ENCODE results near the gene ACTMAP. TPM values are rescaled to one million over a fixed set of nuclear protein-coding genes. Genes with fewer than 3 reads are reported as not detected.
"Not testable (repeated sequence)": the region's sequence is repeated elsewhere in the genome, so short reads cannot be mapped to it uniquely, and the experiment has no call there.

Gene ACTMAP
- total RNA-seq, 4 donors from 2014 or later: 2.5 to 7.1 (median 4.3) TPM

DNA sequence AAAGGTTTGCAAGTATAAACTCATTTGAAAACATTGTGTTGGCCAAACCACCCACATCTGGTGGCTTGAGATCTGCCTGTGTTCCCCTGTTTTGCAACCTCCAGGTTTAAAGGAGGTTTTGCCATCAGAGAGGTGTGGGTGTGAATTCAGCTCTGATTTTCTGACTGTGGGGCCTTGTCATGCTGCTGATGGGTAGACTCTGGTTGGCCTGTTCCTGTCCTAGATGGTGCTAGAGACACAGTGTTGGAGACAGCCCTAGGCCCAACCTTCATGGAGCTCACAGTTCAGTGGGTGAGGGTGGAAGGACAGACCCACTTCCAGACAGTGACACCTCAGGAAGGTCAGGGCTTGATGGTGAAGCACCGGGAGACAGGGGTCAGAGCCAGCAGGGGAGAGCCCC lies 35.2 kb upstream of the ACTMAP start:
- Histone ChIP-seq H3K9me3 (no peaks in the 10 kb centered on the region), H3K4me3 (no peak overlapping the region), H3K4me1 (no peaks in the 10 kb centered on the region), H3K36me3 (peaks cover 0 to 81% (median 6%) of the 10 kb centered on the region in 3 donors), H3K27ac (no peak overlapping the region), H3K27me3 (no peaks in the 10 kb centered on the region)
- 54 to 62% methylated on average over 1 of the region's 1 CpG for WGBS, 2 donors
- DNase-seq (ENCODE audit: low spot score in 2 of 2): no peak
- TF ChIP-seq, protein P1, sequence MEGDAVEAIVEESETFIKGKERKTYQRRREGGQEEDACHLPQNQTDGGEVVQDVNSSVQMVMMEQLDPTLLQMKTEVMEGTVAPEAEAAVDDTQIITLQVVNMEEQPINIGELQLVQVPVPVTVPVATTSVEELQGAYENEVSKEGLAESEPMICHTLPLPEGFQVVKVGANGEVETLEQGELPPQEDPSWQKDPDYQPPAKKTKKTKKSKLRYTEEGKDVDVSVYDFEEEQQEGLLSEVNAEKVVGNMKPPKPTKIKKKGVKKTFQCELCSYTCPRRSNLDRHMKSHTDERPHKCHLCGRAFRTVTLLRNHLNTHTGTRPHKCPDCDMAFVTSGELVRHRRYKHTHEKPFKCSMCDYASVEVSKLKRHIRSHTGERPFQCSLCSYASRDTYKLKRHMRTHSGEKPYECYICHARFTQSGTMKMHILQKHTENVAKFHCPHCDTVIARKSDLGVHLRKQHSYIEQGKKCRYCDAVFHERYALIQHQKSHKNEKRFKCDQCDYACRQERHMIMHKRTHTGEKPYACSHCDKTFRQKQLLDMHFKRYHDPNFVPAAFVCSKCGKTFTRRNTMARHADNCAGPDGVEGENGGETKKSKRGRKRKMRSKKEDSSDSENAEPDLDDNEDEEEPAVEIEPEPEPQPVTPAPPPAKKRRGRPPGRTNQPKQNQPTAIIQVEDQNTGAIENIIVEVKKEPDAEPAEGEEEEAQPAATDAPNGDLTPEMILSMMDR (IDR thresholded peaks at IDR 0.05): no peak
- TF ChIP-seq EP300 (IDR thresholded peaks at IDR 0.05) (no peak), POLR2A (IDR thresholded peaks at IDR 0.05) (no peak)

DNA sequence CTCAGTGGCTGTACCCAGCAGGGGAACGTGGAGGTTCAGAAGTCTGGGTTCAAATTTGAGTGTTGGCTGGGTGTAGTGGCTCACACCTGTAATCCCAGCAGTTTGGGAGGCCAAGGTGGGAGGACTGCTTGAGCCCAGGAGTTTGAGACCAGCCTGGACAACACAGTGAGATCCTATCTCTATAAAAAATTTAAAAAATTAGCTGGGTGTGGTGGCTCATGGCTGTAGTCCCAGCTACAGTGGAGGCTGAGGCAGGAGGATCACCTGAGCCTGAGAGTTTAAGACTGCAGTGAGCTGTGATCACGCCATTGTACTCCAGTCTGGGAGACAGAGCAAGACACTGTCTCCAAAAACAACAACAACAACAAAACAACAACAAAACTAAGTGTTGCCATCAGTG lies 33.9 kb upstream of the ACTMAP start:
- H3K4me3 ChIP-seq; H3K27ac ChIP-seq; H3K9me3 ChIP-seq; DNase-seq (ENCODE audit: low spot score in 2 of 2); H3K27me3 ChIP-seq; H3K4me1 ChIP-seq: not testable (repeated sequence)
- WGBS, 2 donors: 100% methylated on average over 2 of the region's 2 CpGs
- peaks cover 0 to 68% (median 6%) of the 10 kb centered on the region in 3 donors for H3K36me3 ChIP-seq

DNA sequence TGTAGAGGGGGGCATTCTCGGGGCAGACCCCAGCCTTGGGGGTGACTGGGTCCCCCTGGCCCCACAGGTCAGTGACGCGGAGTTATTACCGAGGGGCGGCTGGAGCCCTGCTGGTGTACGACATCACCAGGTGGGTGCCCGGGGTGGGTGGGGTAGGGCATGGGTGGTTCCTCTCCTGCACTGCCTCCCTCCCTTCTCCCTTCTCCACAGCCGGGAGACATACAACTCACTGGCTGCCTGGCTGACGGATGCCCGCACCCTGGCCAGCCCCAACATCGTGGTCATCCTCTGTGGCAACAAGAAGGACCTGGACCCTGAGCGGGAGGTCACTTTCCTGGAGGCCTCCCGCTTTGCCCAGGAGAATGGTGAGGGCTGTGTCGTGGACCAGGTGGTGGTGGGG lies 33.4 kb upstream of the ACTMAP start:
- Histone ChIP-seq H3K27ac (no peak overlapping the region), H3K4me3 (no peak overlapping the region), H3K4me1 (peaks cover 0 to 14% (median 6%) of the 10 kb centered on the region in 4 donors), H3K9me3 (no peaks in the 10 kb centered on the region), H3K36me3 (peaks cover 0 to 64% (median 6%) of the 10 kb centered on the region in 3 donors), H3K27me3 (no peaks in the 10 kb centered on the region)
- no peak for TF ChIP-seq POLR2A (IDR thresholded peaks at IDR 0.05)
- TF ChIP-seq, protein P1 (IDR thresholded peaks at IDR 0.05): no peak
- no peak for TF ChIP-seq EP300 (IDR thresholded peaks at IDR 0.05)
- no peak for DNase-seq (ENCODE audit: low spot score in 2 of 2)
- WGBS, 2 donors: 93 to 95% methylated on average over 10 to 14 of the region's 14 CpGs

DNA sequence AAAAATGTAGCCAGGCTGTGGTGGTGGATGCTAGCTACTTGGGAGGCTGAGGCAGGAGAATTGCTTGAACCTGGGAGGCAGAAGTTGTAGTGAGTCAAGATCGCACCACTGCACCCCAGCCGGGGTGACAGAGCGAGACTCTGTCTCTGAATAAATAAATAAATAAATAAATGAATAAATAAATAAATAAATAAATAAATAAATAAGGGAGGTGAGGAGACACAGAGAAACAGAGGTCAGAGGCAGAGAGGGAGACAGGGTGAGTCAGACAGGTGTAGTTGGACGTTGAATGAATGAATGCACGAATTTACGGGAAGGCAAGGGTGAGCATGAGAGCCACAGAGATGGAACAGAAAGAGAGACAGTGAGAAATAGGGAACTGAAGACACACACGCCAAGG lies 30.9 kb upstream of the ACTMAP start:
- no peaks in the 10 kb centered on the region for H3K27me3 ChIP-seq
- peaks cover 0 to 43% (median under 1%) of the 10 kb centered on the region in 3 donors for H3K36me3 ChIP-seq
- no peak for DNase-seq (ENCODE audit: low spot score in 2 of 2)
- H3K4me3 ChIP-seq: no peak overlapping the region
- H3K4me1 ChIP-seq: peaks cover 0 to 29% (median 15%) of the 10 kb centered on the region in 4 donors
- no peaks in the 10 kb centered on the region for H3K9me3 ChIP-seq
- H3K27ac ChIP-seq: no peak overlapping the region
- WGBS, 2 donors: 92 to 96% methylated on average over 7 of the region's 7 CpGs
- TF ChIP-seq EP300 (IDR thresholded peaks at IDR 0.05): no peak
- TF ChIP-seq, protein P1 (IDR thresholded peaks at IDR 0.05): no peak
- TF ChIP-seq POLR2A (IDR thresholded peaks at IDR 0.05): no peak

DNA sequence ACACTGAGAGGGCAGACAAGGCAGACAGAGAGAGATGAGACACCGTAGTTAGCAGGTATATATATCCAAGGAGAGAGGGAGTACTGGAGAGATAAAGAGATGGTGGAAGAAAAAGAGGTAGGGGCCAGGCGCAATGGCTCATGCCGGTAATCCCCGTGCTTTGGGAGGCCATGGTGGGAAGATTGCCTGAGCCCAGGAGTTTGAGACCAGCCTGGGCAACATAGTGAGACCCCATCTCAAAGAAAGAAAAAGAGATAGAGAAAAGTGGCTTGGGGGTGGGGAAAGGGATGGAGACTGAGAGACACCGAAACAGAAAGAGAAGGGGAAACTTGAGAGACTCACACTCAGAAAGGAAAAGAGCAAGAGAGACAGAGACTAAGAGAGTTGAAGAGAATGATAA lies 30.3 kb upstream of the ACTMAP start:
- Histone ChIP-seq H3K4me1 (peaks cover 0 to 29% (median 16%) of the 10 kb centered on the region in 4 donors), H3K27me3 (no peaks in the 10 kb centered on the region), H3K27ac (no peak overlapping the region), H3K4me3 (no peak overlapping the region), H3K36me3 (peaks cover 0 to 40% (median 0%) of the 10 kb centered on the region in 3 donors), H3K9me3 (no peaks in the 10 kb centered on the region)
- DNase-seq (ENCODE audit: low spot score in 2 of 2): no peak
- 95% methylated on average over 5 of the region's 5 CpGs for WGBS, 2 donors
- TF ChIP-seq EP300 (IDR thresholded peaks at IDR 0.05): no peak
- TF ChIP-seq, protein P1 (IDR thresholded peaks at IDR 0.05): no peak
- TF ChIP-seq POLR2A (IDR thresholded peaks at IDR 0.05): no peak
